ENCODE data around the gene ELMO2.

The ELMO2 gene

DNA sequence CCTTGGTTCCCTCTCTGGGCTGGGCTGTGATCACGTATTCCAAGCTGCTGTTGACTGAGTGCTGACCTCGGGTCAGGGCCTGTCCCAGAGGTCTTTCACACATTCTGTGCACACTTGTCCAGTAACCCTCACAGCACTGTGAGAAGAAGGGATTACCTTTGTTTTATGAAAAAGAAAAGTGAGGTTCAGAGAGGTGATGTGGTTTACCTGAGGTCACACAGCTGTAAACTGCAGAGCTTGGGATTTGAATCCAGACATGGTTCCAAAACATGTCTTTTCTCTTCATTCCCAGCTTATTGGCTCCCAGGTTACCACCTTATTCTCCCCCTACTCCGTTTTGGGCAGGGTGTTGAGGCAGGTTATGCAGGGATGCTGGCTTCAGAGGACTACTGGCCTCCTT, 69.7 kb downstream of the ELMO2 start:
- in situ Hi-C loops (cut with MboI; ENCODE audit: low sequenced_read_pairs) = loop anchor here (25.0 kb wide), 1 partner anchor 199 kb away; no protein-coding TSS in a partner anchor

DNA sequence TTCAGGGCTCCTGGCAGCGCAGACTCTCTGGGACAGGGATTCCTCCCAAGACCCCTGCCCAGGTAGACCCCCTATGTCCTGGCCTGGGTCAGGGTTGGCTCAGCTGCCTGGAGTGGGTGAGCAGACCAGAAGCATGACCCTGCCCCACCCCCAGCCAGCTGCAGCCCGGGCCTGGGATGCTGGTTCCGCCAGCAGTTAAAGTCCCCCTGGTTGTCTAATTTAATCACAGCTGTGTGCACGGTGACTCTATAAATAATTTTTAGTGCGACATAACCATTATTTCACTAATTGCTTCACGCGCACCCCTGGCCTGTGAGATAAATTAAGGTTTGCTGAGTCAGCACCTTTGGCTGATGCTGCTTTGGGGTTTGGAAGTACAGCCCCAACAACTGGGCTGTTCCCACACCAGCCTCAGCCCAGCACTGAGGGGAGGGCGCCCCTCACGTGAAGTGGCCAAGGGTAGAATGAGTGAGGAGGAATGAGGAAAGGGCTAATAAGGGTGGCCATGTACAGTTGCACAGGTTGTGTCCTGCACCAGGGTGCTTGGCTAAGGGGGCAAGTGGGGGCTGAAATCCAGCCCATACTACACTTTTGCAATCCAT, 72.0 kb downstream of the ELMO2 start:
- in situ Hi-C loops (cut with MboI; ENCODE audit: low sequenced_read_pairs) = loop anchor here (25.0 kb wide), 1 partner anchor 197 kb away; no protein-coding TSS in a partner anchor

DNA sequence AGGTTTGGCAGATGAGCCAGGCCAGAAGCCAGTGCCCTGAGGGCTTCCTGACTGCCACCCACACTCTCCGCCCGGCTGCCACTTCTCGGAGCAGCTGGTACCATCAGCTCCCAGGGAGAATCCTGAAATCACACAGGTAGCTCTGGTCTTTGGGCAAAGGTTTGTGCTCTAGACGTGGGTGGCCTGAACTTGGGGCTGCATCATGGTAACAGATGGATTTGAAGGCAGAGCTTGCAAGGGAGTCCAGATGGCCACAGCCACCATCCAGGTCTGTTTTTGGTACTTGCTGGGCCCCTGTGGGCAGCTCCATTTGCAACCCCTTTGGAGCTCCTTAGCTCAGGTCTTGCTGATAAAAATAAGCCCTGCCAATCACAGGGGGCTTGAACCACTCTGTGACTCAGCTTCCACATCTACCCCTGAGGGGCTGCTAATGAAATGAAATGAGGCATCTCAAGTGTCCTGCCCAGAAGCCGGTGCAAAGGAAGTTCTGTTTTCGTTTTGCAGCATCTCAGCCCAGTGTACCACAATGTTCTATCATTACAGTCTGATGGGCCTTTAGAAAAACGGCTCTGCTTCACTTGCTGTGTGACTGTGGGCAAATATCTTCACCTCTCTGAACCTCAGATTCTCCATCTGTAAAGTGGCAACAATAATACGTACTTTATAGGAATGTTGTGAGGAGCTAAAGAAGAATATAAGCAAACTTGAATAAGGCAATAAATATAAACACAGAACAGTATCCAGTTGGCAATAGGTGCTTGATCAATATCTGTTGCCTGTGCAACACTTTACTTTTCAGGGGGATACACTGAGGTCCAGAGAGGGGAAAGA, 73.0 kb downstream of the ELMO2 start:
- in situ Hi-C loops (cut with MboI; ENCODE audit: low sequenced_read_pairs) = loop anchor here (25.0 kb wide), 1 partner anchor 196 kb away; no protein-coding TSS in a partner anchor

DNA sequence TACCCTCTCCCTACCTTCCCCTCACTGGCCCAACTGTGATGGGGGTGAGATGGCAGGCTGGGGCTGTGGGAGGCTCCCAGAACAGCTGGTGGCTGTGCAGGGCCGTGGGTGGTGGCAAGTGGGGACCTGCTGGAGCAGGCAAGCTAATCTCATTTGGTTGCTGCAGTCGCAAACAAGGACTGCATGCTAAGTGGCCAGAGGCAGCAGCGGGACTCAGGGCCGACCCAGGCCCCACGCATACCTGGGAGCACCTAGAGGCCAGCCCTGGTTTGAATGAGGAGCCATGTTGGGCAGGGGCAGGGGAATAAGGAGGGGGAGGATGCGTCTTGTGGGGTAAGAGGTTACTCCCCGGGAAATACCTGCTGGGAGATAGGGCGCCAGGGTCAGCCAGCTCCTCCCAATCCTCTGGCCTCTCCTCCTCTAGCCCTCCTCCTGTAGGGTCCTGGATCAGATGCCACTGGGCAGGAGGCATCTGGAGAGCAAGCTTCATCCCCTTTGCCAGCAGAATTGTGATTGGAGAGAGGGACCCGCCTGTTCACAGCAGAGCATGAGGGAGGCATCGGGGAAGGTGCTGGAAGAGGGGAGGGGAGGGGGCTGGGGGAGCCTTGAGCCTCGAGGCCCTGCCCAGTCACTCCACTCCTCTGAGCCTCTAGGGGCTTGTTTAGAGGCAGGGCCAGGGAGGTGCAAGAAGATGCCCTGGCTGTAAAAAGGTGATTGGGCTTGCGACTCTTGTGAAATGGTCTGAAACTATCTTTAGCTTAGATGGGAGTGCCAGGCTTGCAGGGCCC, 73.8 kb downstream of the ELMO2 start:
- in situ Hi-C loops (cut with MboI; ENCODE audit: low sequenced_read_pairs) = loop anchor here (25.0 kb wide), 1 partner anchor 195 kb away; no protein-coding TSS in a partner anchor

DNA sequence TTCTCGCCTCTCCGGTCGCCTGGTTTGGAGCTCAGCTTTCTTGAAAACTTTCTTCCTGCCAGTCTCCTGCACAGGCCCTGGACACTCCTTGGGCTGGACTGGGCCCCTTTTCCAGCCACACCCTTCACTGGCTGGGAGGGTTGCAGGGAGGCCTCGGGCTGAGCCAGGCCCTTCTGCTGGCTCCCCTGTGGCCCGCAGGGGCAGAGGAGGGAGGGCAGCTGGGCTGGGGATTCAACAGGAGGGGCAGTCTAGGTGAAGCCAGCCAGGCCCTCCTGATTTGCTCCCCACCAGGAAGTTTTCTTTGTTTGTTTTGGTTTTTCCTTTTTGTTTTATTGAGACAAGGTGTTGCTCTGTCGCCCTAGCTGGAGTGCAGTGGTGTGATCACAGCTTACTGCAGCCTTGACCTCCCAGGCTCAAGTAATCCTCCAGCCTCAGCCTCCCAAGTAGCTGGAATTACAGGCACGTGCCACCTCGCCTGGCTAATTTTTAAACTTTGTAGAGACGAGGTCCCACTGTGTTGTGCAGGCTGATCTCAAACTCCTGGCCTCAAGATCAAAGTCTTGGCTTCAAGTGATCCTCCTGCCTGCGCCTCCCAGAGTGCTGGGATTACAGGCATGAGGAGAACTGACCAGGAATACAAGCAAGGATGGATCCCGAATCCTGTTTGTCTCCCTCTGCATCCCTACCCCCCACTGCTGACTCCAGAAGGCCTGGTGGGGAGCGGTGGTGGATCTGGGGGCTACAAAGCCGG, 74.6 kb downstream of the ELMO2 start:
- in situ Hi-C loops (cut with MboI; ENCODE audit: low sequenced_read_pairs) = loop anchor here (25.0 kb wide), 1 partner anchor 194 kb away; no protein-coding TSS in a partner anchor

DNA sequence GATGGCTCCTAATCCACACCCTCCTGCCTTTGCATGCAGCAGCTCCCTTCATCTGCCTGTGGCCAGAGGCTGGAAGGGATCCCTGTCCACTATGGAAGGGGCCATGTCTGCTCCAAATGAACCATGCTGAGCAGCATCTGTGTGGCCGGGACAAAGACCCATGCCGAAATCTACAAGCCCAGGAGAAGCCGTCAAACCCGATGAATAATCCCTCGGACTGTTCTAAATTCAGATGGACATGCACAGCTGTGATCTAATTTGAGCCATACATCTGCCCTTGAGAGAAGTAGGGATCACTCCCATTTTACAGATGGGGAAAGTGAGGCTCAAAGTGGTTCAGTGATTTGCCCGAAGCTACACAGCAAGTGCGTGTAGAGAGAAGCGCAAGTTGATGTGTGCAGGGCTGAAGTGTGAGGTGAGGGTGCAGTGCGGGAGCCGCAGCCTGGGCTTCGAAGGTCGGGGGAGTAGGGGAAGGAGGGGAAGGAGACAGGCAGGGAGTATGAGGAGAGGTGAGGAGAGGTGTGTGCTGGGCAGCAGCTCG, 75.5 kb downstream of the ELMO2 start:
- in situ Hi-C loops (cut with MboI; ENCODE audit: low sequenced_read_pairs) = loop anchor here (25.0 kb wide), 1 partner anchor 194 kb away; no protein-coding TSS in a partner anchor

DNA sequence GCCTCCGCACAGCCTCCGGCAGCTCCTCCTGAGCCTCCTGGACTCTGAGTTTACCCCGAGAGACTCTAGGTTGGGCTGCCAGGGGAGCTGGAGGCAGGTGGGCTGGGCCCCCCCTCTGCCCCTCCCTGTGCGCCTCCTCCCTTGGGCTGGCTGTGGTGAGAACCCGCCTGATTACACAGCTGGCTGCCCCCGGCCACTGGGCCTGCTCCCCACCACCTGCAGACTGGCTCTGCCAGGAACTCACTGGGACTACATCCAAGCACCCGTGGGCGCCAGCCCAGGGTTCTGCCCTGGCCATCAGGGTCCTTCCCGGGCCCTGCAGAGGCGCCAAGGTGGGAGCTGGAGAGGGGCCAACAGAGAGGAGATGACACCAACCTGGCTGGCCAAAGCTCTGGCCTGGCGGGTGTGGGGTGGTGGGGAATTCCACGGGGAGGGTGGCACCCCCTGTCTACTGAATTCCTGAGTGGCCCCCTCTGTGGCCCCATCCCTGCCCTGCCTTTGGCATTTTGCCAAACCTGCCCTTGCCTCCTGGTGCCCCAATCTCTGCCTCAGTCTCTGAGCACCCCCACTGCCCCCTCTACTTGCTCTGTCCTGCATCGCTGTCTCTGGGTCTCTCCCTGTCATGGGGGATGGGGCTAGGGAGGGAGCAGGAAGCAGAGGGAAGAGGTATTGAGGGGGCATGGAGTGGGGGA, 76.2 kb downstream of the ELMO2 start:
- in situ Hi-C loops (cut with MboI; ENCODE audit: low sequenced_read_pairs) = loop anchor here (25.0 kb wide), 1 partner anchor 193 kb away; no protein-coding TSS in a partner anchor

DNA sequence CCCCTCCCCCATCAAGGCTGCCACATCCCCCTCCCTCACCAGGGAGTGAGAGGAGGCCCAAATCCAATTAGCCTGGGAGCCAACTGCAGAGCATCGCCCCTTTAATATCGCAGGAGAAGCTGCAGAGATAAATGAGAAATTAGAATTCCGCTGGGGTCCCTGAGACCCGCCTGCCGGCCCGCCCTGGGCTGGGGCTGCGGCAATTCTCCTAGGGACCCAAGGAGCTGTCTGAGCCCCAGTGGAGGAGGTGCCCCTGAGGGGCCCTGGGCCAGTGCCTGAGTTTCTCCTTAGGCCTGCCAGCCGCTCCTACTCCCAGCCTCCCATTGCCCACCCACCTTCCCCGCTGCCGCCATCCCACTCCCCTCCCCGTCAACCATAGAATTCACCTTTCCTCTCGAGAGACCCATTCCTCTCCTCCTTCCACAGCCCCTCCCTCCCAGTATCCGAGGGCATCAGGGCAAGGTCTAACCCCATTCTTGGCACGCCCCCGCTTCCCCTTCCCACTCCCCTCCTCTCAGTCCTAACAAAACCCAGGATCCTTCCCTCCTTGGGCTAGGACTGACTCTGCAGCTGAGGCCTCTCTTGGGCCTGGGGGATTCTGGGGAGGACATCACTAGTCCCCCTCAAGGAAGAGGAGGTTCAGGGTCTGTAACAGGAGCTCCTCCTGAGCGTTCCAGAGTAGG, 78.1 kb downstream of the ELMO2 start:
- in situ Hi-C loops (cut with MboI; ENCODE audit: low sequenced_read_pairs) = loop anchor here (25.0 kb wide), 1 partner anchor 191 kb away; no protein-coding TSS in a partner anchor

DNA sequence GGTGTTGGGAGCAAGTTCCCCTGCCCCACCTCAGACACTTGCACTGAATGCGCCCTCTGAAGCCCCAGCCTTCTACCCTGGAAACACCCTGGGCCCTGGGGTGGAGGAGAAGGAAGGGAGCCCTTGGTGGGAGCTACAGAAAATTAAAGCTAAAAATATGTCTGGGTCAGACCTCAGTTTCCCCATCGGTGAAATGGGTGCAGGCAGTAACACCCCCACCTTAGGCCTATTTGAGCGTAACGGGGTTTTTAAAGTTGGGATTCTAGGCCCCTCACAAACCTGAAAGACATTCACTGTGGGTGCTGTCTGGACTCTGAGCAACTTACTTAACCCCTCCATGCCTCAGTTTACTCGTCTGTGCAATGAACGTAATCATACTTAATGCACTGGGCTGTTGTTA, 78.9 kb downstream of the ELMO2 start:
- in situ Hi-C loops (cut with MboI; ENCODE audit: low sequenced_read_pairs) = loop anchor here (25.0 kb wide), 1 partner anchor 190 kb away; no protein-coding TSS in a partner anchor

DNA sequence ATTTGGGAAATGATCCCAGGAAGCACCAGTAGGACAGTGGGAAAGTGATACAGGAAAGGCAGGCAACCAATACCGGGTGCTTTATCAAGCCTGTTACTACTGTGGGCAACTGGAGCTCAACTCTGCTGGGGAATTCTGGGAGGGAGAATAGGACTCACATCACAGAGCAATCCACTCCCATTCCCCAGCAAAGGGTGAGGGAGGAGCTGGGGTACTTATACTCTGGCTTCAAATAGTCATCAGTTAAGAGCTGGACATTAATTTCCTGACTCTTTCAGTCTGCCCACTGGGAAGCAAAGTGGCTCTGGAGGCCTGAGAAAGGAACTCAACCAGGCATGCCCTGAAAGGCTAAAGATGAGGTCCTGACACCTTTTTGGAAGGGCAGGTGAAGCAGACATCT, 80.6 kb downstream of the ELMO2 start:
- in situ Hi-C loops (cut with MboI; ENCODE audit: low sequenced_read_pairs) = loop anchor here (25.0 kb wide), 1 partner anchor 188 kb away; no protein-coding TSS in a partner anchor

DNA sequence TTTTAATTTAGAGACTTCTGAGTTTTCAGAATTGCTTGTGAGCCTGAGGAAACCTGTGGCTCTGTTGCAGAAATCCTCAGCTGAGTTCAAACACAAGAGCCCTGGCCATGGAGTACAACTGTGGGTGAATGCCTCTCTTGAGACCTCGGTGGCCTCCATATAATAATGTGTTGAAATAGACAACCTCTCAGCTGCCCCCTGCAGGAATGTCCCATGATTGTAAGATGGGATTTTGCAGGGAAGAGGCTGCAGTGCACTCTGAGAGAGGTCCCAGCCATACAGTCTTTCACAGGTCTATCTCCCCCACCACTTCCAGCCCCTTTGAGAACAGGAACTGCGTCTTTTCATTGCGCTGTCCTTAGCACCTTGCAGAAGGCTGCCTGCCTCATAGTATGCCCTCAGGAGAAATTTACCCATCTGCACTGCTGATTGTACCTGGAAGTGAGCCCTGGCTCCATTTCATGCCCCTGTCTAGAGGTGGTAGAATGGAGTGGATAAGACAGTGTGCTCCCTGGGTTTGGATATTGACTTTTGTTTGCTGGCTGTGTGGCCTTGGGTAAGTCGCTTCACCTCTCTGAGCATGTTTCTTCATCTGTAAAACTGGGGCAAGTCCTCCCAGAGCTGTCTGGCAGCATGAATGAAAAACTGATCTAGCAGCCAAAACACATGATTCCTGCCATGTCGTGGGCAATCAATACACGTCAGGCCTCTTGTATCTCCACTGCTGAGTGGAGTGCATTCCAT, 81.3 kb downstream of the ELMO2 start:
- in situ Hi-C loops (cut with MboI; ENCODE audit: low sequenced_read_pairs) = loop anchor here (25.0 kb wide), 1 partner anchor 188 kb away; no protein-coding TSS in a partner anchor

DNA sequence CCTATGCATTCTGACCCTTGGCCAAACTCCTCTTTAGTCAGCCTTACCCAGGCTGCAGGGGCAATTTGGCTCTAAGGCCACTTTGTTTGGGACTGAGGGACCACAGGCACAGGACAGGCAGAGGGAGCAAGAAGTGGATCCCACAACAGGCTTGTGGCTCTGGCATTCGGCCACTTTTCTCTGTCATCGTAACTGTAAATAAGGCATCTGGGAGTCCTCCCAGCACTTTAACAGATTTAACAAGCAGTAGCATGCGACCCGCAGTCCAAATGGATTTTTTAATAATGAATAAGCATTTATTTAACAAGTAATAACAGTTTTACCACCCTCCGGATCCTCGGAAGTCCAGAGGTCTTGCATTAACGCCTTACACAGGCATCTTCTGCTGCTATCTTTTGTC, 82.0 kb downstream of the ELMO2 start:
- in situ Hi-C loops (cut with MboI; ENCODE audit: low sequenced_read_pairs) = no loop called here

DNA sequence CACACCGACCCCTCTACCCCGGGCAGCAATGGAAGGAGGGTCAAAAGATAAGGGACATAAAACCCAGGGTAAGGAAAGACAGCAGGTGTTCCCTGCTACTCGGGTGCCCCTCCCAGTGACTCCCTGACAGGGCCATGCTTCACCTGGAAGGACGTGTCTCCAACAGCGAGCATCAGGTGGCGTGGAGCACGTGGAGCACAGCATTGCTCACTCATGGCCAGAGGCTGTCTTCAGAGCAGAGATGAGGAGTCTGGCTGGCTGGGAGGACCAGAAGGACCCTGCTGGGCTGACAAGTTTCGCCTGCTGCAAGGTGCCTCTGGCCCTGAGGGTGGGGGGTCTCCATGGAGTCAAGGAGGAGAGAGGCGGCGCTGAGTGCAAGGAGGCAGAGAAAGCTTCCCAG, 82.9 kb downstream of the ELMO2 start:
- in situ Hi-C loops (cut with MboI; ENCODE audit: low sequenced_read_pairs) = no loop called here

DNA sequence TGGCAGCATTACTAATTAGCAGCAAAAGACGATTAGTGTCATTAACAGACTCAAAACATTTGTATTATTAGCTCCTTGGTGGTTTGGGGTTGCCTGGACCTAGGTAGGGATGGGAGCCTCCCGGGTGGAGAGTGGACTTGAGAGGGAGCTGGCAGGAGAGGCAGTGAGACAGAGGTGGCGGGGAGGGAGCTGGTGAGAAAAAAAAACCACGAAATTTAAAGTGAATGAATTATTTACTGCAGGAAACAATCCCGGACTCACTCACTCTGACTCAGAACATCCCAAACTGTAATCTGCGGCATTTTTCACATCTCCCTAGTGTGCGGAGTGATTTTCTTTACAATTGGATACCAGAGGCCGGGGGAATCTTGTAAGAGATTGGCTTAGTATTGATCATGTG, 83.8 kb downstream of the ELMO2 start:
- in situ Hi-C loops (cut with MboI; ENCODE audit: low sequenced_read_pairs) = no loop called here

DNA sequence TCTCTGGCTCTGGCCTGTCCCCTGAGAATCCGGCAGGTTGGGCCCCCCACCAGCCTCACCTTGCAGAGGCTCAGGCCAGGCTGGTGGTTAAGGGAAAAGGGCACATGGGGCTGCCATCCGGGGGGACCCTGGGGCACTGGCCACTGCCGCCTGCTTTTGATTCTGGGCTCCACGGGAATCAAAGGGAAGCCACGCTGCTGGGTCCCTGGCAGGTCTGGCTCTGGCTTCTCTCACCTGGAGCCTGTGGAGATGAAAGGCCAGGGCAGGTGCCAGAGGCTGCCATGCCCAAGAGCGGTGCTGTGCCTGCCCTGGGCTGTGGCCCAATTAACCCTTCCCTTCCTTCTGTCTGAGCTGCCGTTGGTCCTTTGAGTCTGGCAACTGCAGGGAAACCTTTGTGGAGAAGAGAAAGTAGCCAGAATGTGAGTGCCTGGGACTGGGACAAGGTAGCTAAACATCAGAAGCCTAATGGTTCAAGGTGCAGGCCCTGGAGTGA, 88.7 kb downstream of the ELMO2 start:
- in situ Hi-C loops (cut with MboI; ENCODE audit: low sequenced_read_pairs) = no loop called here

DNA sequence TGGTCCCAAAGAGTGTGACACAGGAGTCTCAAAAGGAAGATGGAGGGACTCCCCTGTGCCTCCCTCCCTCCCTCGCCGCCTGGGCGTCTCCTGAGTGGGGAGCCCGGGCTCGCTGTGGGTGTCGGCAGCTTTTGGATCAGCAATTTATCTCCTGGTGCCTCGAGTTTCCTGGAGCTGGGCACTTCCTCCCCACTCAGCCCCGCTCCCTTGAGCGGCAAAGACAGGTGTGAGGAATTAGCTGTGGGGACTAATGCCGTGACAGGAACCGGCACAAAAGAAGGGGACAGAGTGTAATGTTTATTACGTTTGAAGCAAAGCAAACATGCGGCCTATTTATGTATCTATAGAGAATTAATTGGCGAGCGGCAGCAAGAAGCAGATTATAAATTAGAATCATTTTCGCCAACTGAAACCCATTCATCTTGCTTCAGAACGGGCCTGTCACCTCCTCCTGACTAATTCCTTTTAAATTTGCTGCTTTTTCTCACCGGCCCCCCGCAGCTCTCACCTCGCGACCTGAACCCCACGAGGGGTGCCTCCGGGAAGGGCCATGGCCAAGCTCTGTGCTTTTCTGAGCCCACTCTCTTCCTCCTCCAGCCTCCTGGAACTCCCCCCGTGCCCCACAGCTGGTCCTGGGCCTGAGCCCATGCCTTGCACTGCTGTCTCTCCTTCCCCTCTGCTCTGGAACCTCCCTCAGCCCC, 89.3 kb downstream of the ELMO2 start:
- in situ Hi-C loops (cut with MboI; ENCODE audit: low sequenced_read_pairs) = no loop called here

Data from HL-60/S4 treated with phorbol 12-myristate 13-acetate at 8.2 ng/mL for 4 days and 3 days (cell line).